H1 (cell line): Measurements from ENCODE around the gene NEDD9. TPM values are rescaled to one million over a fixed set of nuclear protein-coding genes. Genes with fewer than 3 reads are reported as not detected.

Experiments used
- KDM1A ChIP-seq: fragments of 200-600, 300-600 bp; sonication (generic); IDR thresholded peaks from 2 replicates; pipeline ENCODE4 v1.7.1; 2016; ENCODE audit warnings: mild to moderate bottlenecking, low read length, borderline replicate concordance
- polyA plus RNA-seq, 7 experiments: library from polyadenylated mRNA; depleted of rRNA in 3 of 7; stranded (reverse) in 5 of 7; unstranded in 2 of 7; fragments of >200 nt in 5 of 7; fragments of 200-250 nt in 2 of 7; gene quantifications; 1 replicate in 5 of 7; 2 replicates in 1 of 7; 4 replicates in 1 of 7; pipeline versions ENCODE4 v1.2.1 to v1.2.3, GENCODE V29; 2011 to 2013; ENCODE audit warnings: missing spikeins in 2 of 7, mixed read lengths in 2 of 7
- total RNA-seq: library from RNA; stranded (reverse); fragmentation: NEBNext Ultra II Directional; extraction: Animal tissue kit (Norgen Biotek cat#: 25700); gene quantifications from 2 replicates; pipeline ENCODE4 v1.2.1, GENCODE V29; 2021

The NEDD9 gene
- total and polyA plus RNA-seq, 2 of the 8 experiments (the other 6 are each of a cell fraction or from before 2014, with no cell fraction given): 3.6 to 12.0 TPM

DNA sequence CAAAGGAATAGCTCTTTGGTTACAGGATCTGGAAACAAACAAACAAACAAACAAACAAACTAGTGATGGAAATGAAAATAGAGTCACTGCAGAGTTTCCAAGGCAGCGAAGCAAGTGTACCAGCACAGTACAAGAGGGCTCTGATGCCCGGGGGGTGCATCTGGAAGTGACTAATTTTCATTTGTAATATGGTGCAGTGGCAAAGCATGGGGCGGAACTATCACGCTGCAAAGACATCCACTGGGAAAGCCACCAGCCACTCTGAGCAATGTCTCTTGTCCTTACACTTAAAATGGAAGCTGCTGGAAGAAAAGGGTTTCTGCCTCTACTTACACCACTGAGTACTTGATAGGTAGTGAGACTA is 44.4 kb upstream of the NEDD9 start (continued):
- TF ChIP-seq KDM1A: no peak
